ENCODE results near the gene SCN3B. TPM values are rescaled to one million over a fixed set of nuclear protein-coding genes. Genes with fewer than 3 reads are reported as not detected.

SCN3B gene
- total and polyA plus RNA-seq, 2 of the 4 experiments (the other 2 are of a cell fraction), result under 0.01 to 0.03 TPM

DNA sequence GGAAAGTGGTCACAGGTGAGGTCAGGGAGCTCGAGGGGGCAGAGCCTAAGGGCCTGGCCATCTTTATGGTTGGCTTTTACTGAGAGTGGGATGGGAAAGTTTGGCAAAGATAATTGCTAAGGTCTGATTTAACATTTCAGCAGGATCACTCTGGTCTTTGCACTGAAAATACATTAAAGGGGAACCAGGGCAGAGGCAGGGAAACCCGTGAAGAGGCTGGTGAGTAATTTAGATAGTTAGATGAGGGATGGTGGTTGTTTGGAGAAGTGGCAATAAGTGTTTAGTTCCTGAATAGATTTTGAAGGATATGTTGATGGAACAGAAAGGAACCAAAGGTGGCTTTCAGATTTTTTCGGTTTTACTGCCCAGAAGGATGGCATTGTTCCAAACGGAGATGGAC, 50.8 kb downstream of the SCN3B start:
- H3K4ac ChIP-seq (ENCODE audit: low read depth, low read length), result no peak overlapping the region
- no peak overlapping the region for H2AK9ac ChIP-seq (replicated peaks; ENCODE audit: low read depth, low read length, poor library complexity)
- no peak overlapping the region for H4K8ac ChIP-seq (ENCODE audit: low read depth in 2 of 2, low read length in 2 of 2)
- H3K9me1 ChIP-seq (ENCODE audit: insufficient read depth, low read length), result peaks cover 15% of the 10 kb centered on the region
- H2BK20ac ChIP-seq (ENCODE audit: low read depth, low read length), result no peak overlapping the region
- H3K56ac ChIP-seq (ENCODE audit: extremely low read depth, insufficient read depth, low read length), result no peak overlapping the region
- no peak overlapping the region for H3K27ac ChIP-seq (ENCODE audit: insufficient read depth, low read length)
- CTCF ChIA-PET, result interaction anchor here (0.8 kb wide), 1 partner anchor 14 kb away, joined by 3 read pairs; no protein-coding TSS in a partner anchor
- H3K9me3 ChIP-seq (ENCODE audit: control insufficient read depth, insufficient read depth, low read length), result no peaks in the 10 kb centered on the region
- no peak overlapping the region for H3K23ac ChIP-seq (ENCODE audit: low read depth, low read length)
- H3K36me3 ChIP-seq (ENCODE audit: control insufficient read depth, insufficient read depth, low read length), result peaks cover 12% of the 10 kb centered on the region
- dilution Hi-C loops (cut with HindIII; ENCODE audit: low sequenced_read_pairs, unreplicated experiment), result no loop called here
- H2AFZ ChIP-seq (replicated peaks; ENCODE audit: low read length, poor library complexity), result no peak overlapping the region
- H3K79me1 ChIP-seq (ENCODE audit: low read depth in 1 of 2, low read length in 2 of 2), result no peaks in the 10 kb centered on the region
- POLR2A ChIA-PET (ENCODE audit: unreplicated experiment), result no interaction called here
- H3K4me3 ChIP-seq (ENCODE audit: insufficient read depth, low read depth, low read length), result no peak overlapping the region
- H3K9ac ChIP-seq (ENCODE audit: low read depth, low read length), result no peak overlapping the region
- no peak overlapping the region for H3K4me2 ChIP-seq (ENCODE audit: low read depth, low read length)
- 97% methylated on average over 3 of the region's 4 CpGs; no CpG with 5 or more reads in 1 of the 2 experiments for WGBS, 2 experiments (ENCODE audit: extremely low coverage in 2 of 2, insufficient read length in 1 of 2)
- ATAC-seq (ENCODE audit: low read depth) (no peak), DNase-seq (no peak)
- H3K14ac ChIP-seq (replicated peaks; ENCODE audit: low read depth, low read length), result no peak overlapping the region
- H2BK5ac ChIP-seq (ENCODE audit: low read depth, low read length, poor library complexity, severe bottlenecking), result no peak overlapping the region
- no peaks in the 10 kb centered on the region for H4K20me1 ChIP-seq (ENCODE audit: insufficient read depth, low read length)
- no peak overlapping the region for H3K18ac ChIP-seq (ENCODE audit: low read depth, low read length)
- H4K91ac ChIP-seq (ENCODE audit: insufficient read depth, low read depth, low read length), result no peak overlapping the region
- peaks cover 8% of the 10 kb centered on the region for H3K4me1 ChIP-seq (ENCODE audit: control insufficient read depth, insufficient read depth, low read length)
- no peak overlapping the region for H2BK15ac ChIP-seq (ENCODE audit: low read depth, low read length)
- H4K5ac ChIP-seq (ENCODE audit: low read depth, low read length), result no peak overlapping the region
- no peak for TF ChIP-seq RCOR1 (IDR thresholded peaks at IDR 0.05; ENCODE audit: insufficient replicate concordance, low read length)
- TF ChIP-seq CTCF (conservative IDR thresholded peaks at IDR 0.05; ENCODE audit: low read depth, low read length), result no peak
- no peak for TF ChIP-seq MAFK (IDR thresholded peaks at IDR 0.05; ENCODE audit: low read depth, low read length)
- TF ChIP-seq MAZ (IDR thresholded peaks at IDR 0.05; ENCODE audit: borderline replicate concordance, low read depth, low read length), result no peak
- TF ChIP-seq, protein P1, sequence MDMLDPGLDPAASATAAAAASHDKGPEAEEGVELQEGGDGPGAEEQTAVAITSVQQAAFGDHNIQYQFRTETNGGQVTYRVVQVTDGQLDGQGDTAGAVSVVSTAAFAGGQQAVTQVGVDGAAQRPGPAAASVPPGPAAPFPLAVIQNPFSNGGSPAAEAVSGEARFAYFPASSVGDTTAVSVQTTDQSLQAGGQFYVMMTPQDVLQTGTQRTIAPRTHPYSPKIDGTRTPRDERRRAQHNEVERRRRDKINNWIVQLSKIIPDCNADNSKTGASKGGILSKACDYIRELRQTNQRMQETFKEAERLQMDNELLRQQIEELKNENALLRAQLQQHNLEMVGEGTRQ (IDR thresholded peaks at IDR 0.05; ENCODE audit: low read depth, low read length), result no peak
- no peak for TF ChIP-seq FOS (IDR thresholded peaks at IDR 0.05; ENCODE audit: low read depth, low read length)
- no peak for TF ChIP-seq MXI1 (IDR thresholded peaks at IDR 0.05; ENCODE audit: borderline replicate concordance, low read depth, low read length)
- TF ChIP-seq CHD1 (IDR thresholded peaks at IDR 0.05; ENCODE audit: low read depth, low read length), result no peak
- TF ChIP-seq CEBPB (IDR thresholded peaks at IDR 0.05; ENCODE audit: low read depth, low read length), result no peak
- H2AK5ac ChIP-seq (ENCODE audit: low read depth, low read length), result no peak overlapping the region
- no TSS peak for BruUV-seq (replicated peaks)
- H2BK120ac ChIP-seq (ENCODE audit: low read depth, low read length), result no peak overlapping the region
- in situ Hi-C loops (cut with MboI; ENCODE audit: low sequenced_read_pairs), result no loop called here
- H3K27me3 ChIP-seq (ENCODE audit: control insufficient read depth, insufficient read depth, low read length), result no peaks in the 10 kb centered on the region
- intact Hi-C loops (cut with micrococcal nuclease), result no loop called here
